ENCODE data around the gene COL23A1.

GRCh38 chr5:178361657-178362445, 228.3 kb downstream of the COL23A1 start:
- TF ChIP-seq CTCF (IDR thresholded peaks at IDR 0.05) (no peak), EZH2 (IDR thresholded peaks at IDR 0.05; ENCODE audit: borderline replicate concordance, insufficient read depth, low read depth, low read length, poor library complexity, severe bottlenecking) (no peak)

Data from B cell (primary cell).